Thoracic aorta (tissue), 2 donors: Measurements from ENCODE around the gene DLG1. TPM values are rescaled to one million over a fixed set of nuclear protein-coding genes. Genes with fewer than 3 reads are reported as not detected.

ENCODE experiments used
- ATAC-seq: fragments of 150-250 bp; one replicate; pipeline ENCODE4 v1.8.0; 2017; ENCODE audit warnings: low read depth; ENCODE audit not compliant: insufficient number of reproducible peaks, low FRiP score
- DNase-seq: peaks from one replicate; pipeline ENCODE4 v3.0.0-alpha.2; 2020; ENCODE audit warnings: low spot score
- H3K27ac ChIP-seq, 2 donors: fragments of 200-600 bp; sonication (generic); 1 replicate in 1 of 2; 2 replicates in 1 of 2; pipeline ENCODE4 v1.5.1; 2016; ENCODE audit warnings: mild to moderate bottlenecking in 2 of 2, moderate library complexity in 2 of 2
- H3K27me3 ChIP-seq: fragments of 200-600 bp; sonication (generic); replicated peaks from 2 replicates; pipeline ENCODE4 v1.6.0; 2016; ENCODE audit warnings: mild to moderate bottlenecking; ENCODE audit not compliant: insufficient read depth
- H3K36me3 ChIP-seq: fragments of 200-600 bp; sonication (generic); one replicate; pipeline ENCODE4 v1.5.1; 2016
- H3K4me1 ChIP-seq, 2 donors: fragments of 200-600 bp; sonication (generic); 1 replicate in 1 of 2; 2 replicates in 1 of 2; pipeline versions ENCODE4 v1.5.1 to v1.6.0; 2016; ENCODE audit warnings: low read depth in 2 of 2, mild to moderate bottlenecking in 1 of 2; ENCODE audit not compliant: control insufficient read depth in 1 of 2
- H3K4me3 ChIP-seq: fragments of 200-600 bp; sonication (generic); 2 replicates; pipeline ENCODE4 v1.5.1; 2016; ENCODE audit warnings: mild to moderate bottlenecking
- H3K9me3 ChIP-seq: fragments of 200-600 bp; sonication (generic); 2 replicates; pipeline ENCODE4 v1.5.1; 2016
- total RNA-seq, 2 donors: library from RNA; depleted of rRNA; stranded (reverse); fragments of >200 nt; gene quantifications; one replicate each; pipeline versions ENCODE4 v1.1.0 to v1.2.3, GENCODE V29; 2016
- TF ChIP-seq, protein P1 (sequence below): fragments of 200-600 bp; sonication (generic); IDR thresholded peaks from one replicate; pipeline ENCODE4 v1.5.1; 2019; ENCODE audit warnings: antibody characterized with exemption

Gene DLG1
- total RNA-seq, 2 donors from 2014 or later = 46.4 to 67.8 TPM

GRCh38 chr3:197183582-197183981, 114.8 kb downstream of the DLG1 start:
- Histone ChIP-seq H3K9me3 (no peaks in the 10 kb centered on the region), H3K4me3 (no peak overlapping the region), H3K27ac (no peak overlapping the region), H3K36me3 (no peaks in the 10 kb centered on the region), H3K4me1 (no peaks in the 10 kb centered on the region), H3K27me3 (no peaks in the 10 kb centered on the region)
- ATAC-seq = no peak
- no peak for DNase-seq
- TF ChIP-seq, protein P1, sequence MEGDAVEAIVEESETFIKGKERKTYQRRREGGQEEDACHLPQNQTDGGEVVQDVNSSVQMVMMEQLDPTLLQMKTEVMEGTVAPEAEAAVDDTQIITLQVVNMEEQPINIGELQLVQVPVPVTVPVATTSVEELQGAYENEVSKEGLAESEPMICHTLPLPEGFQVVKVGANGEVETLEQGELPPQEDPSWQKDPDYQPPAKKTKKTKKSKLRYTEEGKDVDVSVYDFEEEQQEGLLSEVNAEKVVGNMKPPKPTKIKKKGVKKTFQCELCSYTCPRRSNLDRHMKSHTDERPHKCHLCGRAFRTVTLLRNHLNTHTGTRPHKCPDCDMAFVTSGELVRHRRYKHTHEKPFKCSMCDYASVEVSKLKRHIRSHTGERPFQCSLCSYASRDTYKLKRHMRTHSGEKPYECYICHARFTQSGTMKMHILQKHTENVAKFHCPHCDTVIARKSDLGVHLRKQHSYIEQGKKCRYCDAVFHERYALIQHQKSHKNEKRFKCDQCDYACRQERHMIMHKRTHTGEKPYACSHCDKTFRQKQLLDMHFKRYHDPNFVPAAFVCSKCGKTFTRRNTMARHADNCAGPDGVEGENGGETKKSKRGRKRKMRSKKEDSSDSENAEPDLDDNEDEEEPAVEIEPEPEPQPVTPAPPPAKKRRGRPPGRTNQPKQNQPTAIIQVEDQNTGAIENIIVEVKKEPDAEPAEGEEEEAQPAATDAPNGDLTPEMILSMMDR = no peak

DNA sequence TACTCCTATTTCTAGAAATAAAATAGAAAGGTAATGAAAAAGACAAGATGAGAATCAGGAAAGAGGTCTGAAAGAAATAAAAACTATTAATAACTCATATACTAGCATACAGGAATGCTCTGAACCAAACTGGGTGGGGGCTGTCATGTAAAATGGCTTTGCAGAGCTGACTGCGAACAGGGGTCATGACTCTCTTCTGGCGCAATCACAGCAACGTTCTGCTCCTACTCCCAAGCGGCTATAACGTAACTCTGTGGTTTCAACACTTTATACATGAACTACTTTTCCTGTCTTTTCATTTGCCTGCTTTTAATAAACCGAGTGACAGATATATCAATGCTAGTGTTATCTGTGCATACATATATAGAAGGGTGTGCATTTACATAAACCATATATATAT, 116.7 kb downstream of the DLG1 start:
- H3K4me3 ChIP-seq = no peak overlapping the region
- H3K9me3 ChIP-seq = no peaks in the 10 kb centered on the region
- H3K27me3 ChIP-seq = no peaks in the 10 kb centered on the region
- no peak overlapping the region for H3K27ac ChIP-seq
- TF ChIP-seq, protein P1 = no peak
- ATAC-seq (no peak), DNase-seq (no peak)
- H3K4me1 ChIP-seq = no peaks in the 10 kb centered on the region
- no peaks in the 10 kb centered on the region for H3K36me3 ChIP-seq

GRCh38 chr3:197178998-197179397, 119.4 kb downstream of the DLG1 start:
- Histone ChIP-seq H3K27ac (no peak overlapping the region), H3K4me1 (no peaks in the 10 kb centered on the region), H3K4me3 (no peak overlapping the region), H3K36me3 (no peaks in the 10 kb centered on the region), H3K27me3 (no peaks in the 10 kb centered on the region), H3K9me3 (no peaks in the 10 kb centered on the region)
- DNase-seq (no peak), ATAC-seq (no peak)
- TF ChIP-seq, protein P1 = no peak

DNA sequence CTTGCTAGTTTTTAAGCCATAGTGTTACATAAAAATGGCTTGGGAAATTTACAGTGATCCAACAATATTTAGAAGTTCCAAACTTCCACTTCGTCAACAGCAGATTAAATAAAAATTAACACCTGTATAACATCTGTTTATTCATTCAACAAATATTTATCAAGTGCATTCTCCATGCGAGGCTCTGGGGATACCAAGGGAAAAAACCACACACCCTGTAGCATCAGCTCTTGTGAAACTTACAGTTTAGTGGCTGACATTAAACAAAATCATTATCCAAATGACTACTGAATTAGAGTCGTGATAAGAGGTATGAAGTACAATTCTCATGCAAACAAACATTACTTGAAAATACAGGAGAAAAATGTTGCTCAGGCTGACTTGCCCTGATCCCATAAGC, 122.9 kb downstream of the DLG1 start:
- TF ChIP-seq, protein P1 = no peak
- ATAC-seq (no peak), DNase-seq (no peak)
- H3K4me3 ChIP-seq = no peak overlapping the region
- H3K9me3 ChIP-seq = no peaks in the 10 kb centered on the region
- no peaks in the 10 kb centered on the region for H3K36me3 ChIP-seq
- no peaks in the 10 kb centered on the region for H3K4me1 ChIP-seq
- no peaks in the 10 kb centered on the region for H3K27me3 ChIP-seq
- no peak overlapping the region for H3K27ac ChIP-seq

- Histone ChIP-seq H3K4me1 (no peaks in the 10 kb centered on the region), H3K9me3 (no peaks in the 10 kb centered on the region), H3K36me3 (no peaks in the 10 kb centered on the region), H3K27ac (no peak overlapping the region), H3K4me3 (no peak overlapping the region), H3K27me3 (no peaks in the 10 kb centered on the region)
- DNase-seq (no peak), ATAC-seq (no peak)
- TF ChIP-seq, protein P1 = no peak
Observed at GRCh38 chr3:197174927-197175326, 123.5 kb downstream of the DLG1 start.
